HG02870 (cell line): ENCODE results near the gene PIAS4.

Source experiments
- ATAC-seq: cut with Tn5 transposase; IDR thresholded peaks from one replicate; pipeline ENCODE4 v1.9.1; 2021; ENCODE audit warnings: mild to moderate bottlenecking, moderate library complexity; ENCODE audit not compliant: unreplicated experiment

The PIAS4 gene

DNA sequence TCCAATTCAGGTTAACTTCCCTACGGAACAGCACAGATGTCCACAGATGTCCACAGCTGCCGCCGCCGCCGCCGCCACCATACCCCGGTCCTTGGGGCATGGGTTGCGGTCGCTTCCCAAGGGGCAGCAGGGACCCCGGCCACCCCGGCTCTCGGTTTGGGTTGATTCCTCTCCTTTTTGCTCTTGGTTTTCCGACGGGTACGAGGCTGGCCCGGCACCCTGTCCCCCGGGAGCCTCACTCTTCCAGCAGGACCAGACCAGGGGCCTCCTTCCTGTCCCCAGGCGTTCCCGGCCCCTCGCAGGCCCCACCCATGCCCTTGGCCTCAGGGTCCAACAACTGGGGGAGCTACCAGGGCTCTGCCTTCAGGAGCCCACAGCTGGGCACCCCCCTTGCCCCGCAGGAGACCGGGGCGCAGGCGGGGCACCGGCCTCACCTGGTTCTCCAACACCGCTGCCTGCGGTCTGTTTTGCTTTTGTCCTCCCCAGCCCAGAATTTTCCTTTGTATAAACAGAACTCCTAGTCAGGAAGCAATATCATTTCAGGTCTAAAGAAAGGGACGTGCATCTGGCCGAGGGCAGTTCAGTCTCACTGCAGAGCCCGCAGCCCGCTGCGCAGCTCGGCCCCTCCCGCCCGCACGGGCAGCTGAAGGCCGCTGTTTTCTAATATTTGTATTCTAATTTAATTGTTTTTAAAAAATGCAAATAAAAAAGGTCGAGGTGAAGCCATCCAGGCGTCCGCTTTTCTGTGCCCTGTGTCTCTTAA lies 31.3 kb downstream of the PIAS4 start:
- no peak for ATAC-seq

DNA sequence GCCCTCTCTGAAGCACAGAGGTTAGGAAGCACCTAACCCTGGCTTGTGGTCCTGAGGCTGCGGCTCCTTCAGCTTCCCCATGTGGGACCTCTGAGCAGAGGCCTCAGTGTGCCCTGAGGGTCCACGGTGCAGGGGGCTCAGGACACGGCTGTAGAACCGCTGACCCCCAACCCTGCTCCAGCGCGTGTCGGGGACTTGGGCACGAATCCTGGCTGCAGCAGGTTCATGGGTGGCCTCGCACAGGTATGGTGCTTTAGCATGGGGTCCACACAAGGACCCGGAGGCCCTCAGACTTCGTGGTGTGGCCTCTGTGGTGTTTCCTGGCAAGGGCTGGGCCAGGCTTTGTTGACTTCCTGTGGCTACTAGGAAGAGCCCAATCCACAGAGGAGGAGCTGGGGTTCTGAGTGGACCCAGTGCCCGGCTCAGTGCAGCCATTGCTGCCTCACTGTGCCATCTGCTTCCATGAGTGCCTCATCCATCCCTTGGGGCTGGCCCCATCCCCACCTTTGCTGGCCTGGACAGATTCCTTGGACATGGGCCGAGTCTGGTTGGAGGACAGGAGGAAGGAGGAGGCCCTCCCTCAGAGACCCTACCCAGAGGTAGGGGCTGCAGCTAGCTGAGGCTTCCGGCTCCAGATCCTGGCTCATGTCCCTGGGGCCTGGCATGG lies 34.7 kb downstream of the PIAS4 start:
- no peak for ATAC-seq

DNA sequence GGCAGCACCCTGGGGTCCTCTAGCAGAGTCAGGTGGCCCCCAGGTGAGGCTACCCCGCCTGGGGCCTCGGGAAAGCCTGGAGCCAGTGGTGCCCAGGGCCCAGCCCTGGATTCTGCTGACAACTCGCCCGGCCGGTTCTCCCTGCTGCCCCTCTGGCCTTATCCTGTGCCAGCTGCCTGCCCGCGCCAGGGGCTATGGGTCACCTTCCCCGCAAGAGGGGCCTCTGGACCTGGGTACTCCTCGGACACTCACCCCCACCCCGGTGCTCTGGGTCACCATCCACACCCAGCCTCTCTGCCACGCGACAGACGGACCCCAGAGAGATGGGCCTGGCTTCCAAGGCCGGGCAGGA lies 35.2 kb downstream of the PIAS4 start:
- ATAC-seq: no peak

DNA sequence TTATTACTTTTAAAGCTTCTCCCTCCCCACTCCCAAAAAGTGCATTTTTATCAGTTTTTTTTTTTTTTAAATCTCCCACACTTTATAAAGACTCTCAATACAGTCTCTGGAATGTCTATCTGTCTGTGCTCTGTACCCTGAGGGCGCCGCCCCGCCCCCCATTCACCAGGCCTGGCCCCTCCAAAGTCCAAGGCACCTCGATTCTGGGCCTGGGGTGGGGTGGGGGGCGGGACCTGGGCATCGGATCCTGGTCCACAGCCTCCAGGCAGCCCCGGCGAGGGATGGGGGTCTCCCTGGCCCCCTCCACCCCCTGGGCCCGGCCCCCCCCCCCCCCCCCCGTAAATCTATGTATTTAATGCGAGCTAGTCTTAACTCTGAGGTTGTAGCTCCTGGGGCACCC lies 35.9 kb downstream of the PIAS4 start:
- ATAC-seq: no peak

DNA sequence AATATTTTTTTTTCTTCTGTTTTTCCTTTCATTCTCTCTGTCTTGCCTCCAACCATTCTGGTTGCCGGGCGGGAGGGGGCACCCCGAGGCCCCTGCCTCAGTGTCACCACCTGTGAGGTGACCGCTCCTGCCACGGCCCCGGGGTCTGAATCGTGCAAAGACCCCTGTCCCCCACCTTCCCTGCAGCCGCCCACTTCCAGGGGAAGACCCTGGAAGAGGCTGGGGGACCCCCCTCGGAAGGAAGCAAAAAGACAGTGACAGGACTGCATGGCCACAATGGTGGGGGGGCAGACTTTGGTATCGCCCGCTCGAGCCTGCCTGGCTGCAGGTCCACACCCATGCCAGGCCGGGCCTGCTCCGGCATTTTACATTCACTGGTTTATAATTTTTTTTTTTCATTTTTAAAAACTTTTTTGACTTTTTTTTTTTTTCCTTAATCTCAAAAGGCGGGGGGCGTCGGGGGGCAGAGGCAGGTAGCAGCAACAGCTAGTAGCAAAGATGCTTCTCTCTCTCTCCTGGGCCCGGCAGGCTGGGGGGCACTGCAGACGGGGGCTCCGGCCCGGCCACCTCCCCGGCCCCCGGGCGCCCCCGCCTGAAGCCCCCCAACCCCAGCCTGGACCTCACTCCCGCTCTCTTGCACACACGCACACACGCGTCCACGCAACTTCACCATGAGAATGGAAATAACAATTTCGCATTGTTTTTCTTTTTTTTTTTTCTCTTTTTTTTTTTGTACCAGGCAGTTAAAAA lies 36.6 kb downstream of the PIAS4 start:
- ATAC-seq: no peak

DNA sequence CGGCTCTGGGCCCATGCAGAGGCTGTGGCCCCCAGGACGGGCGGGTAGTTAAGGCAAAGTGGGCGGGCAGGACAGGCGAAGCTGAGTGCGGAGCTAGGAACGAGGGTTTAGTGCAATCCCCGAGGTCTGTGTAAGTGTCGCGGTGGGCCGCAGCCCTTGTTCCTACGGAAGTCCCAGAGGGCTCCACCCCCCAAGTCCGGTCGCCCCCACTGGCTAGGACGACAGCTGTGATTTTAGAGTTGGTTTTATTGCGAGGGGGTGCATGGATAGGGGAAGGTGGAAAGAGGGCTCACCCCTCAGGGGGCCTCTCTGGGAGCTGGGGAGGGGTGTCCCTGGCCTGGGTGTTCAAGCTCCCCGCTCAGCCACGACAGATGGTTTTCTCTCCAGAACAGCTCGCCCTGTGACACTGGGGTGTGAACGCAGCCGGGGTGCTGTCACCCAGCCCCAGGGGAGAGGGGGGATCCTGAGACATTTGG lies 37.5 kb downstream of the PIAS4 start:
- no peak for ATAC-seq

DNA sequence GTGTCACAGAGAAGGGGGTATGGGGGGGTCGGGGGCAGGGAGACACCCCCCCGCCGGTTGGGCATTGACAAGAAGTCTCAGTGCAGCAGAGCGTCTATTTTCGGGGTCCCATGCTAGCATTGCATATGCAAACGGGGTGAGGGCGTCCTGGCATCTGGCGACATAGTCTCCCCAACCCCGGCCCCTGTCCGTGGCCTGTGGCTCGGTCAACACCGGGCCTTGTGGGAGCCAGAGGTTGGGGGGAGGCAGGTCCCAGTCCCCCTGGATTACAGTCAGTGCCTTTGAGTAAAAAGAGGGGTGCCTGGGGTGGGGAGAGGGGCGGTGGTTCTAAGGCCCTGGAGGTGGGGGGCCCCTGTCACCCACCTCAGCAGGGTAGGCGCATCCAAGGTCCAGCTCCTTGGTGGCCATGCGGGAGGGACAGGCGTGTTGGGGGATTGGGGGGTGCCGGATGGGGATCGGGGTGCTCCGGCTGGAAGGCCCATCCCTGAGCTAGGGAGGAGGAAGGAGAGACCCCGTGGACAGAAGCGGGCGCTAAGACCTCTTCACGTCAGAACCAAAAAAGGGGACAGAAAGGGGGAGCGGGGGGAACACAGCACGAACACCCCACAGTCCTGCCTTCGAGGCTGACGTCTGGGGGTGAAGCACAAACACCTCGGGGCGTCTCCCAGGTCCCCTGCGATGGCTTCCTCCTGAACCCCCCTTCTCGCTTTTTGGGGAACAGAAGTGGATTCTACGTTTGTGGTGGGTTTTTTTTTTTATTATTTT lies 38.2 kb downstream of the PIAS4 start:
- ATAC-seq: no peak

DNA sequence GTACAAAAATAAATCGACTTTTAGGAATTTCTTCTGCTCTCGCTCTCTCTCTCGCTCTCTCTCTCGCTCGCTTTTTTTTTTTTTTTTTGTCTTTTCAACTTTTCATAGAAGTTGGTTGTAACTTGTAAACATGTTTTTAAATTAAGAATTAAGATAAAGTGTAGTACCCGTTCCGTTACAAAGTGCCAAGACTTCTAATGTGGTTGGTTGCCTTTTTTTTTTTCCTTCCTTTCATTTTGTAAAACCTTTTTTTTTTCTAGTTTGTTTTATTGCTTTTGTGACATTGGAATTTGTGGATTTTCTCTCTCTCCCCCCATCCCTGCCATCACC lies 38.8 kb downstream of the PIAS4 start:
- ATAC-seq: no peak

DNA sequence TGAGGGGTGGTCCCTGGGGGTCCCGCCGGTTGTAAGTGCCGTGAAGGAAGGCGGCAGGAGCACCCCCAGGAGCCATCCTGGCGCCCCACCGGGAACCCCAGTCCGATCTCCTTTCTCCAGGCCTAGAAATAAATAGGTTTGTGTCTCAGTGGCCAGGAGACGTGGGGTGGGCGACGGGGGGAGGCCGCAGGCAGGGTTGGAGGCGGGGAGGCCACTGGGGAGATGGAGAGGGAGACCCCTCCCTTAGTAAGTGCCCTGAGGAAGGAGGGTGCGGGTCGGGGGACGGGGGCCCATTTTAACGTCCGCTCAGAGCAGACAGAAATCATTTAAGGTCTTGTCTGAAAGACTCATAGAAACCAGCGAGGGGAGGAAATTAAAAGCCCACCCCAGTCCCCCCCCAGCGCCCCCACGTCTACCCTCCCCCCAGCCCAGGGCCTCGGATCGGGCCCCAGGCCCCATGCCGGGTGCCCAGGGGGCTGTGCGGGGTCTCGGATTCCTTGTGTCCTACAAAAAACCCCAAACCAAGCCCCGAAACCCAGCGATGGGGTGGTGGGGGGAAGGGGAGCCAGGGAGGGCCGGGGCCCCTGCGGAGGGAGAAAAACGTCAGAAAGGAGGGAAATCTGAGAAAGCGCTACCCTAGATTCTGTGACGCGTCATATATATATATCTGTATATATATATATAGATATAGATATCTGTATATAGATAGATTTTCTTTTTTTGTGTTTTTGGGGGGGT lies 39.6 kb downstream of the PIAS4 start:
- no peak for ATAC-seq

DNA sequence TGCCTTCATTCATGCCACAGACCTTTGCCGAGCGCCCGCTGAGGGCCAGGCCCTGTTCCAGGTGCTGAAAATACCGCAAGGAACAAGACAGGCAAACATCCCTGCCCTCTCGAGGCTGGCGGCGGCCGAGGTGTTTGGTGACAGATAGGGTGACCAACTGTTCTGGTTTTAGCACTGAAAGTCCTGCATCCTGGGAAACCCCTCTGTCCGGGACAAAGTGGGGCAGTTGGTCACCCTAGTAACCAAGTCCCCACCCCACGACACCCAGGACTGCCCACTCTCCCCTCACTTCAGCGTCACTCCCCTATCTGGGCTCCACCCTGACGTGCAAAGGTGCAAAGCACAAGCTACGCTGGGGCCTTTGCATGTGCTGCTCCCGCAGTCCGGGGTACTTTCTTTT lies 41.9 kb downstream of the PIAS4 start:
- ATAC-seq: no peak

DNA sequence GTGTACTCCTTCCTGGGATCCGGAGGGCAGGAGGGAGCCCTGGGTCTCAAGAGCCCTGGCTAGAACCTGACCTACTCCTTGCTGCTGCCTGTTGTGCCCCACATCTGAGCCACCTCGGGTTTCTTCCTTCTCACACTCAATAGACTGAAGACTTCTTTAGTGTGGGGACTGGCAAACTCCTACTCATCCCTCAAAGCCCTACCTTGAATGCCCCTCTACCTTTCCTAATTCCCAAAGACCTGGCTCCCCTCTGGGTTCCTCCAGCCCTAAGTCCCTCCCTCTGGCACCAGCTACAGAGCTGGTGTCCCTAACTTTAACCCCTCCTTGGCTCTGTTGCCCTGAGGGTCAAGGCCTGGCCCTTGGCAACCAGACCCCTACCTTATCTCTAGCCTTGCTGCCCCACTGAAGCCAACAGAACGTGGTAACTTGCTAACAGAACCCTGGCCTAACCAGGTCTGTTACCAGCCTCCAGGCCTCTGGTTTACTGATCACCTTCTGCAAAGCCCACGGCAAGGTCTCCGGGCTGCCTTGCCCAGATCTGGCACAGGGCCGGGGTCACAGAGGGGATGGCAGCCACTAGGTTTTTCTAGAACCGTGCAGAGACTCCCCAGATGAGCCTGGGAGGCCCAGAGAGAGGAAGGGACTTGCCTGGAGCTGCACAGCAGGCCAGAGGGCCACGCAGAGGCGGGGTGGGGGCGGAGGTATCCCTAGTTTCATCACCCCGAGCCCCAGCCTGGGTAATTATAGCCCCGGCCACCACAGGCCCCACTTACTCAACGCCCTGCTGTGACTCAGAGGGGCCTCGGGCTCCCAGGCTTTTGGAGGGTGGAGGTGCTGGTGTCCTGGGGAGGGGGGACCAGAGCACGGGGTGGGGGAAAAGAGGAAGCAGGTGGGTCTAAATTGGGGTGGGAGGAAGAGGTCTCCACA lies 43.9 kb downstream of the PIAS4 start:
- no peak for ATAC-seq

DNA sequence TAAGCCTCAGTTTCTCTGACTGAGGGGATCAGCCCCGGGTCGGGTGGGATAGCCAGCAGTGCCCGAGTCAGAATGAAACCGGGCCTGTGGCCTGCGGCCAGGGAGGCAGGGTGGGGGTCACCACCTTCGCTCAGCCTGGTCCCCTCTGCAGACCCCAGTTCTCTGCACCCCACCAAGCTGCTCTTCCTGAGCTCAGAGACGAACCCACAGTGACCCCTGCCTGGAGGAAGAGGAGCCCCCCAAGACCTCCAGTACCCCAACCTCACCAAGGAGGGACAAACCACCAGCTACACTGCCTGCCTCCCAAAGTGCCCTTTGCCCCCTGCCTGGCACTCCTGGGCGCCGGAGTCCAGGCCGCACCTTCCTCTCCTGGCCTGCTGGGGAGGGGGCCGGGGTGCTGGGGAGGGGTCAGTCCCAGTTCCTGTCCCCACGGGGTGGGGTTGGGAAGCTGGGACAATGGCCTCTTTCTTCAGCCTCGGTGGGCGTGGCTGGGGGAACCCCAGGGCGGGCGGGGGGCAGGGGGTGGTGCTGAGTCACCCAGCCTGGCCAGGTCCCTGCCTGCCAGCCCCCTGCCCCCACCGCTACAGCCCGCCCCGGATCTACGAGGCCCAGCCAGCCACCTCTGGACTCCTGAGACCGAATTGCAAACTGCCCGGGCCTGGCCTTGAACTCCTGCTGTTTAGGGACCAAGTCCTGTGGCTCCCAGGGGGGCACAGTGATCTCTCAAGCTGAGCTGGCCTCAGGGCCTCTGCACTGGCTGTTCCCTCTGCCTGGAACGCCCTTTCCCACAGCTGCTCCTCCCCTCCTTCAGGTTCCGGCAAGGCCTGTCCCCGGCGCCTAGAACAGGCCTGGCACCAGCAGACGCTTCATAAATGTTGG lies 44.8 kb downstream of the PIAS4 start:
- no peak for ATAC-seq

DNA sequence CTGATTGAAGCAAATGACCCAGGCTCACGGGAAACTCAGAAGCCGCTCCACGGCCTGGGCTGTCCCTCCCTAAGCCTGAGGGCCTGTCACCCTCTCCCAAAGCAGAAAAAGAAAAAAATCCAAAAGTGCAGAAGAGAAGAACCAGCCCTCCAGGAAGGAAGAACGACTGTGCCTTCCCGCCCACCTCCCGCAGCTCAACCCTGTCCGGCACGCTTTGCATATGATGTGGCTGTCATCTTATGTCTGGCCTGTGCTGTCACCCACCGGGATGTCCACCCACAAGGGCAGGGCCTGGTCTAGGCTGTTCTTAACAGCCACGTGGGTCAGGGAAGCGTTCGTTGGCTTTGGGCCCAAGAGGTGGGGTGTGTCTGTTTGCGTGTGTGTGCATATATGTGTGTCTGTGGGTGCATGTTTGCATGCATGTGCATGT lies 45.5 kb downstream of the PIAS4 start:
- ATAC-seq: no peak

DNA sequence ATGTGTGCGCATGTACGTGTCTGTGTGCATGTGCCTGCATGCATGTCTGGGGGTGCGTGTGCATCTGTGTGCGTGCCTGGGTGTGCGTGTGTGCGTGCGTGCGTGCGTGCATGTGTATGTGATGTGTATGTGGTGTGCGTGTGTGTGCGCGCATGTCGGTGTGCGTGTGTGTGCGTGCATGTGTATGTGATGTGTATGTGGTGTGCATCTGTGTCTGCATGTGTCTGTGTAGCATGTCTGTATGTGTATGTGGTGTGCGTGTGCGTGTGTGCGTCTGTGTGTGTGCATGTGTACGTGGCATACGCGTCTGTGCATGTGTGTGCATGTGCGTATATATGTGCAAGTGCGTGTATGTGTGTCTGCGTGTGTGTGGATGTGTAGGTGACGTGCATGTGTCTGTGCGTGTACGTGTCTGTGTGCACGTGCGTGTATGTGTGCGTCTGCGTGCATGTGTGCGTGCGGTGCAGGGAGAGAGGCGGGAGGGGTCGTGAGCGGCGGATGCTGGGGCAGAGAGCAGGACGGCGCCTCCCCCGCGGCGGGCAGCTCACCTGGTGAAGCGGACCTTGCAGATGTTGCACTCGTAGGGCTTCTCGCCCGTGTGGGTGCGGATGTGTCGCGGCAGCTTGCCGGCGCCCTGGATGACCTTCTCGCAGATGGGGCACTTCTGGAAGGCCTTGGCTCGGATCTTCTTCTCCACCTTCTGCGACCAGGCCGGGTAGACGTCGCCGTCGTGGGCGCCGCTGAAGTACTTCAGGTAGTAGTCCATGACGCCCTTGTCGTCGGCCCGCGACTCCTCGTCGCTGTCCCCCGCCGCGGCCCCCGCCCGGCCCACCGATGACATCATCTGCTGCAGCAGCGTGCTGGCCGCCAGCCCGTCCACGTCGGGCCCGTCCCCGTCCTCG lies 46.1 kb downstream of the PIAS4 start:
- ATAC-seq: no peak

DNA sequence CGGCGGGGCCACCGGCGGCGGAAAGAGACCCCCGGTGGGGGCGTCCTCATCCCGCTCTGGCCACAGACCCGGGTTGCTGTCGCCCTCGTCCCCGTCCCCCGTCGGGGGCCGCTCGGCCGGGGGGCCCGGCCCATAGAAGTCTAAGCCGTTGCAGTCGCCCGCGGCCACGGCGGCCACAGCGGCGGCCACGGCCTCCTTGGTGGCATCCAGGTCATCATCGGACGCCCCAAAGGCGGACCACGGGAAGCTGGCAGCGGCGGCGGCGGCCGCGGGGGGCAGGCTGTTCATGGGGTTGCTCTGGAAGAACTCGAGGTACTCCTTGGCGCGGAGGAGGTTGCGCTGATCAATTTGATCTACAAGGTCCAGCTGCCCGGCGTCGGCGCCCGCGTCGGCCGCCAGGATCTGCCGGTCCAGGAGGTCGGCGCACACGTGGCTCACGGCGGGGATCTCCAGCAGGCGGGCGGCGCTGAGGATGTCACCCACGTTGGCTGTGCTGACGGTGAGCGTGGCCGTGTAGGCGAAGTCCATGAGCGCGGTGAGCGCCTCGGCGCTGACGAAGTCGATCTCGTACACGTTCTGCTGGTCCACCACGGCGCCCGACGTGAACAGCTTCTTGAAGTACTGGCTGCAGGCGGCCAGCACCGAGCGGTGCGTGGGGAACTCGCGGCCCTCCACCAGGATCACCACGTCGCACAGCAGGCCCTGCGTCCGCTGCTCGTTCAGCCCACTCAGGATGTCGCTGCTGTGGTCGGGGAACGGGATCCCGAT lies 47.1 kb downstream of the PIAS4 start:
- ATAC-seq: no peak

DNA sequence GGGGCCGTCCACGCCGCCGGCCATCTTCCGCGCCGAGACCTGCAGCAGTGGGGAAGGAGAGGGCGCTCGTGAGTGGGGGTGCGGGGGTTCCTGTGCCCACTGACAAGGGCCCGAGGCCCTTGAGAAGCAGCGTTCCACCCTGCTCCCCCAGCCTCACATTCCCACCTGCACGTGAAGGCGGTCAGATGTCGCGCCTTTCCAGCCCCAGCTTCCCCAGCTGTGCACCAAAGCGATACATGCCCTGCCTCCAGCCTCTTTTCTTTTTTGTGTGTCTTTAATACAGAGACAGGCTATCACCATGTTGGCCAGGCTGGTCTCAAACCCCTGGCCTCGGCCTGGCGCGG lies 47.6 kb downstream of the PIAS4 start:
- ATAC-seq: no peak
